Putamen (tissue), 1 donor: ENCODE measurements around the gene PPT1.

Experiments
- DNase-seq: peaks from one replicate; pipeline ENCODE4 v3.0.0-alpha.2; 2016; ENCODE audit warnings: low spot score

PPT1 gene

GRCh38 chr1:40096977-40097782 lies at the start of gene PPT1:
Gene PPT1 (minus strand): TSS chr1:40097252. CDS start chr1:40097238, 14 bp downstream.
- DNase-seq: peak; percentile 85

DNA sequence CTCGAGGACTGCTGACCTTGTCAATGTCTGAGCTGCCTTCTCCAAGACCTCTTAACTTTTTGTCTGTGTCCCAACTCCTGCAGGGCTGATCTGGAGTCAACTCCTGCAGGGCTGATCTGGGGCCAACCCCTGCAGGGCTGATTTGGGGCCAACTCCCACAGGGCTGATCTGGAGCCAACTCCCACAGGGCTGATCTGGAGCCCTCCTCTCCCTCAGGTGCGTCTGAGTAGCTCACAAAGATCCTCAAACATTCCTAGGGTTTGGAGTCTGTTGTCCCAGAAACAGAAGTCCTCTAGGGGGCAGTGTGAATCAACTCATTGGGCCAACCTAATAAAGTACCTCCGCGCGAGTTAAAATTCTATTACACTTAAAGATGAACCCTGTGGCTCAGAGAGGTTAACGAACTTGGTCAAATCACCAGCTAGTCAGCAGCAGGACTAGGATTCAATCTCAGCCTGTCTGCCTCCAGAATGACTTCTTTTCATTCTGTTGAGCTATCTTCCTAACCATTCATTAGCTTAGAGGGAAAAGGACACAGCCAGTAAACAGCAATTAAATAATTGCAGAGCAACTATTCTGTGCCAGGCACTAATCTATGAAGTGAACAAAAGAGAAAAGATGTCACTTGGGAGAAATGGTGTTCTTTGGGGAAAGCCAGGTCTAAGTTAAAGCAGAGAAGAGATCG lies 47.0 kb upstream of the PPT1 start:
- peak; percentile 56 for DNase-seq

DNA sequence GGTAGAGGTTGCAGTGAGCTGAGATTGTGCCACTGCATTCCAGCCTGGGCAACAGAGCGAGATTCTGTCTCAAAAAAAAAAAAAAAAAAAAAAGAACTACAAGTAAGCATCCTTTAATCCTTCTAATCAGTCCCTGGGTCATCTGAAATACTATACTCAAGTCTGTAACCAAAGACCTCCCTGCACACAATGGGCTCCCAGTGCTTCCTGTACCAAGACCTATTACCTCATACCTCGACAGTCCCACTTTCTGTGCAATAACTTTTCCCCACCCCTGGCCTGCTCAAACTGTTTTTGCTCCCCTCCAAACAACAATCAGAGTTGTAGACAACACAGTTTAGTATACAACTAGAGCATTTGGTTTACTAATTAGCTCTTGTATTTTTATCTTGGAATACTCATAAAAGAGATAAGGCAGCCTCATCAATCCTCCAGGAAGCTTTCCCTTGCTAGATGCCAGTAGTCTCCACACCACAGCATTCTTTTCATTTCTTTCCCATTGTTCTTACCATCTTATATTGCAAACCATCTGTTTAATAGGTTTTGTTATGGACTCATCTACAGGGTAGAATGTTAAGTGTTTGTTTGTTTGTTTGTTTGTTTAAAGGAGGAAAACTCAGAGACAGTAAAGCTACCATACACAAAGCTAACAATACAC lies 45.0 kb upstream of the PPT1 start:
- no peak for DNase-seq

- no peak for DNase-seq
Measured at GRCh38 chr1:40140211-40140973, 43.3 kb upstream of the PPT1 start.

DNA sequence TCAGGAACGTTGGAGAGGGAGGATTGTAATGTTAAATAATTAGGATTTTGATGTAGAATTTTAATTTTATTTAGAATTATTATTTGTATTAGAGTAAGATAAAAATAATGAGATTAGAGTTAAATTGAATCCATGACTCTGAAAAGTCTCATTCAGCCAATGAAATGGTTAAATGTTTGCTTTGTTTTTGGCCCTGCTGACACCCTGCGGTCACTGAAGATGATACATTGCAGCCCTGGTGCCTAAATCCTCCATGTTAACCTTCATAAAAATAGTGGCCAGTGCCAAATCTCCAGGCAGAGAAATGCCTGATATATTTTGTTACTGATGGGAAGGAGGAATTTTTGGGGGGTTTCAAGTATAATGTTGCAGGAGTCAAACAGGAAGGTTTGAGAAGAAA lies 36.8 kb upstream of the PPT1 start:
- DNase-seq: no peak

DNA sequence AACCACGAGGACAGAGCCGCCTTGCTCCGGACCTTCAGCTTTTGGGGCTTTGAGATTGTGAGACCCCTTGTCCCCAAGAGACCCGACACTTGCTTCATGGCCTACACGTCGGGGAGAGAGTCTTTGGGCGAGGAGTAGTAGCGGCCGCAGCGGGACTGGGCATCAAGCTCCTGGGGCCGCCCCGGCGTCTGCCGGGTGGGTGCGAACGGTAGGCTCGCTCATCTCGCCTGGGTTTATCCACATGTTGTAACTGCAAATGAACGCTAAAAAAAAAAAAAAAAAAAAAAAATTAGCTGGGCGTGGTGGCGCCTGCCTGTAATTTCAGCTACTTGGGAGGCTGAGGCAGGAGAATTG lies 36.2 kb upstream of the PPT1 start:
- DNase-seq: no peak

DNA sequence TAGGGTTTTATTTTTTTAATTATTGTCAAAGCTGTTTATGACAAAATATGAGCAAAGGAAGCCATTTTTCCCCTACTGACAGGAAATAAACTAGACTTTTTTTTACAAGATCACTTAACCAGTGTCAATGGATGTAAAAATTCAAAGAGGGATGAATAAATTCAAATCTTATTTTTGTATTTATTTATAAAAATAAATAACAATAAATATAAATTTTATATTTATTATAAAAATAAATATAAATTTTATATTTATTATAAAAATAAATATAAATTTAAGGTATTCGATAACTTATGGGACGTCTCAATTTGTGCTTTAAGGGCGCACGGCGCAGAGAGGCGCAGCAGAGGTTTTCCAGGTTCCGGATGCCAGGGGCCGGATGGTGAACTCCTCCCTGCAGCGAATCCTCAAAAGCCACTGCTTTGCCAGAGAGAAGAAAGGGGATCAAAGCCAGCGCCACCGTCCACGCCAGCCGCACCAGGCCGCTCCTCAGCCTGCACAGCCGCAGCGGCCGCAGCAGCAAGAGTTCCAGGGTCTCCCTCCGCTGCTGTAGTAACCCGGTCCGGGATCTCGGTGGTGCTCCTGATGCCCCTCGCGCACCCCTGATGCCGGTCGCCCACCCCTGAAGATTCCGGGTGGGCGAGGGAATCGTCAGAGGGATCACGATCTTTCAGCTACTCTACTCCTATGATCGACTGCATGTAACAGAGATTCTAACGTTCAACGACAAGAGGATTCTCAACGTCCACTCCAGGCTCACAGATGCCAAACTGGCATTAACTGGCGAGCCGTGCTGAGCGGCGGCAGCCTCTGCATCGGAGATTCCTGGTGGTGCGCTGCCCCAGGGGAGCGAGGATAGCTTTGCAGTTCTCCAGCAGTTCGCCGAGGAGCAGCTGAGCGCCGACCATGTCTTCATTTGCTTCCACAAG lies 35.6 kb upstream of the PPT1 start:
- DNase-seq: no peak

DNA sequence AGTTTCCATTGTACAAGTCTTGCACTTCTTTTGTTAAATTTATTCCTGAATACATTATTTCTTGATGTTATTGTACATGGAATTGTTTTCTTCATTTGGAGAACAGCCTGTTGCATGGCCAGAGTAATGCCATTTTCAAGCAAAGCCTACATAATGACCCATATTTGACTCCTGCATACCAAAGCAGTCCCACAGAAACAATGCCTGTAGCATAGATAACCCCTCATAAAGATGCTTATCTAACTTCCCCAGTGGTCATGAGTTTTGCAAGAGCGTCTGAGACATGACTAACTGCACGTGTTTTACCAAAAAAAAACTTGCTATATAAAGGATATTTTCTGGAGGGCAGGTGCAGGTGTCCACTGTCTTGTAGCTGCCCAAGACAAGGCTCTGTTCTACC lies 33.8 kb upstream of the PPT1 start:
- no peak for DNase-seq

DNA sequence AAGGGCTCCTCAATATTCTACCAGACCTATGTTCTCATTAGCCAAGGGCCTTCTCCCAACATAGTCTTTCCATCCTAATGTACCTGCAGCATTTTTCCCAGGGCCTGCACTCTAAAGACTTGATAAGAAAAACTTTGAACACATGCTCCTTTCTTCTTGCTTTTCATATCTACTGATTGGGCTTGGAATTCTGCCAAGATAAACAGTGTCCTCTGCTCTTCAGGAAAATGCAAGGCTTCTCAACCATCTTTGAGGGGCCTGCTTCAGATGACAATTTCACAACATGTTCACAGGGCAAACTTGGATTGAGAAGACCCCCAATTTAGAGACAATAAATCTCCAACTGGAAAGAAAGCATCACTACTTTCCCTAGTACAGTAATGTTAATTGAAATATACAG lies 25.8 kb upstream of the PPT1 start:
- no peak for DNase-seq

DNA sequence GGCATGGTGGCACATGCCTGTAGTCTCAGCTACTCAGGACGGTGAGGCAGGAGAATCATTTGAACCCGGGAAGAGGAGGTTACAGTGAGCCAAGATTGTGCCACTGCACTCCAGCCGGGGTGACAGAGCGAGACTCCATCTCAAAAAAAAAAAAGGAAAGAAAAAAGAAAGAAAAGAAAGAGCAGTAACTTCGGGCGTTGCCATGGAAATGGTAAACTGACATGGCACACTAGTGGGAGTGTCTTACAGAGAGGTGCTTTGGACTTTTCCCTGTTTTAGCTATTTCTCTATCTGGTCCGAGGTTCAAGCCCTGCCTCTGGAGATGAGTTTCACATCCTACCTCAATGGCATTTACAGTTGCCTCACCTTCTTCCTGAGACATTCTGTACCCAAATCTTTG lies 23.1 kb upstream of the PPT1 start:
- DNase-seq: no peak

DNA sequence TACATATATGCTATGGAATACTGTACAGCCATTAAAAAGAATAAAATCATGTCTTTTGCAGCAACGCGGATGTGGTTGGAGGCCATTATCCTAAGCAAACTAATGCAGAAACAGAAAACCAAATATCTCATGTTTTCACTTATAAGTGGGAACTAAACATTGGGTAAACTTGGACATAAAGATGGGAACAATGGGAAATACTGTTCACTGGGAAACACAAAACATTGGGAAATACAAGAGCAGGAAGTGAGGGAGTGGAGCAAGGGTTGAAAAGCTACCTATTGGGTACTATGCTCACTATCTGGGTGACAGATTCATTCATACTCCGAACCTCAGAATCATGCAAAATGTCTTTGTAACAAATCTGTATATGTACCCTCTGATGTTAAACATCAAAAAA lies 17.3 kb upstream of the PPT1 start:
- no peak for DNase-seq

GRCh38 chr1:40110389-40110788 lies 13.3 kb upstream of the PPT1 start:
- DNase-seq: no peak

DNA sequence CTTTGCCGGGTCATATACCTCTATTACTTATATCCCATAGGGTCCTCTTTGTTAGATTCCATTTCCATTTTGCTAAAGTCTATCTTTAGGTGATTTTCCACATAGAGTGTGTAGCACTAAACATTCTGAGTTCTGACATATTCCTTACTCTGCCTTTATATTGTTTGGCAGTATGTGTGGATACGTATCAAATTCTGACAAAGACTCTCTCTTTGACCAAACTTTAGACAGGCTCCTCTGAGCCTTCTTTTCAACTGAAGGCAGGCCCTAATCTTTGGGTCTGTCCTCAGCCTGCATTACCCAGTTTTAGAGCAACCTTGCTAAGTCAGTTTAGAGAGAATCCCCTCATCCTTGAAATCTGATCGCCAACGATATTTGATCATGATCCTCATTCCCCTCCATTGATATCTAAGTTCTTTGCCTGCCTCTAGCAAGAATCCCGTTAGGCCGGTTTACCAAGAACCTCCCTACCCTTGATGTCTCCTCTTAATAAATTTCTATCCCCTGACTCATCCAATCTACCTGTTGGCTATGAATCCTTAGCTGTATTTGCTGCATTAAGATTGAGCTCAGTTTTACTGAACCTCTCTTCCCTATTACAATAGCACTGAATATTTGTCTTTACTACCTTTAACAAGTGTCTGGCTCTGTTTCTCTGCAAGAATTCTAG lies 10.4 kb upstream of the PPT1 start:
- no peak for DNase-seq

DNA sequence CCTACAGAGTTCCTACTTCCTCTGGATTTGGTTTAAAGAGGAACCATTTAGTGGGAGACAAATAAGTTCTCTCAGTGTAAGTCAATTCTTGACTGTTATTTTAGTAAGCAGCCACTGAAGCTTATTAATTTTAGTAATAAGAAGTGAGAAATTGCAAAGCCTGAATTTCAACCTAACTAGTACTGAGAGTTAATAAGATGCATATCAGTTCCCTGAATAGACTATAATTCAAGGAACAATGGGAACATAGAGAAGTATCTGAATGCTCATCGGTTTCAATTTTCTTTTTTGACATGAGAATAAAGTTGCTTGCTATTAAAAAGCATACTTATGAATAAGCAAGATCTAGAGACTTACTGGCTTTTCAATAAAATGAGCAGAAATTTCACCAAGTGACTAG lies 8.0 kb upstream of the PPT1 start:
- no peak for DNase-seq

- no peak for DNase-seq
Measured at GRCh38 chr1:40102896-40103295, 5.8 kb upstream of the PPT1 start.

GRCh38 chr1:40102038-40102437 lies 5.0 kb upstream of the PPT1 start:
- no peak for DNase-seq

DNA sequence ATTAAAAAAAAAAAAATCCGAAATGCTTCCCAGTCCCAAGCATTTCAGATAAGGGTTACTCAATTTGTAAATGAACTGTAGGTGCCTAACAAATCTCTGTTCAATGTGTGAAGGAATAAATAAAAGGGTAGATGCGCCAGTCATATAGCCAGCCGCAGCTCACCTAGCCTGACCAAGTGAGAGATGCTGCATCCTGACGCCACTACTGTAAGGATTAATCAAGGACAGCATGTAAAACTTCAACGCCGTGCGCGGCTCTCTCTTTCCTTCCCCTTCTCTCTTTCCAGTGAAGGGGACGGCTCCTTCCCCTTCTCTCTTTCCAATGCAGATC lies 441 bp downstream of the PPT1 start:
- no peak for DNase-seq

DNA sequence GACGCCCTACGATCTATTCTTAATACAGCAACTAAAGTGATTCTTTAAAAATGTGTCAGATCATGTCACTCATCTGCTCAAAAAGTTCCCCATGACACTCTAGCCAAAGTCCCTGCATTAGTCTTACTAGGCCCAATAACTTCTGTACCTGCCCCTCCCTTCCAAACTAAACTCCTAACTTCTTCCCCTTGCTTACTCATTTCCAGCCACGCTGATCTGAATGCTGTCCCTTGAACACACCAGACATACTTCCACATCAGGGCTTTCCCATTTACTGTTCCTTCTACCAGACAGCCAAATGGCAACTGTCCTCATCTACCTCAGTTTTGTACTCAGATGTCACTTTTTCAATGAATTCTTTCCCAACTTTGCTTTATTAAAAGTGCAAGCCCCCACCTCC lies 1.2 kb downstream of the PPT1 start:
- no peak for DNase-seq

DNA sequence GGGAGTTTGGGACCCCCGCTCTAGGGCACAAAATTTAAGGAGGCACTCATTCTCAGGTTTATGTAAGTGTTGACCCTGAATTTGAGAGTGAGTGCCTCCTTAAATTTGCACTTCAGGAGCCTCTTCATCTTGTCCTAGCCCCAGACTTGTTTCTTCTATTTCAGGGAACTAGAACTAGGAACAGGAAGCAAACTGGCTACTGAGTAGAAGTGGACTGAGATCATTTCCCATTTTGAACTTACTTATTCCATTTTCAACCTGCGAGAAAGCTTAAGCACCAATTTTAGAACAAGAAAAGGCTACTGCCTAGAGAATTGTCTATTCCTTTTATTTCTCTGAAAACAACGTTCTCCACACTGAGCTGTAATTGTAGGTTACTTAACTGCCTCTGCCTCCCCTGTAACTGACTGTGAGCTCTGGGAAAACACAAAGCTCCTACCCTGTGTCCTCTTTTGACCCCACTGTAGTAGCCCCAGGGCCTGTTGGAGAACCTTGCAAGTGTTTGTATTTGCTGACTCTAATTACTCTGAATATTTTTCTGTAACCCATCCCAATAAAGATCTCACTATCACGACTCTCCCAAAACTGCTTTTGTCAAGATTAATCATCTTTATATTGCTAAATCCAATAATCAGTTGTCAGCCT lies 2.5 kb downstream of the PPT1 start:
- no peak for DNase-seq
